Keratinocyte (primary cell): ENCODE data around the gene TMED6. TPM values are rescaled to one million over a fixed set of nuclear protein-coding genes. Genes with fewer than 3 reads are reported as not detected.

Experiments used
- DNase-seq: peaks from one replicate; pipeline ENCODE4 v3.0.0-alpha.2; 2011; ENCODE audit warnings: low read depth, missing footprints, low spot score
- FAIRE-seq: peaks from 2 replicates; lab custom pipeline; 2011; peaks lifted over from hg19 to GRCh38; lab: Jason Lieb, UNC
- H2AFZ ChIP-seq: 2 replicates; pipeline ENCODE4 v1.6.0; 2012; ENCODE audit warnings: low read length, control low read depth, inconsistent platforms; ENCODE audit not compliant: control insufficient read depth
- H3K27ac ChIP-seq: 2 replicates; pipeline ENCODE4 v1.5.1; 2011; ENCODE audit warnings: low read length; ENCODE audit not compliant: control insufficient read depth, insufficient read depth
- H3K27me3 ChIP-seq: 3 replicates; pipeline ENCODE4 v1.6.0; 2011; ENCODE audit warnings: low read length; ENCODE audit not compliant: control insufficient read depth, insufficient read depth; ENCODE audit errors: extremely low read depth
- H3K36me3 ChIP-seq, 2 experiments: 2 replicates in 1 of 2; 3 replicates in 1 of 2; pipeline ENCODE4 v1.5.1; 2011; ENCODE audit warnings: low read length in 2 of 2, mild to moderate bottlenecking in 1 of 2; ENCODE audit not compliant: control insufficient read depth in 2 of 2, insufficient read depth in 2 of 2; ENCODE audit errors: extremely low read depth in 1 of 2
- H3K4me1 ChIP-seq: 3 replicates; pipeline ENCODE4 v1.5.1; 2011; ENCODE audit warnings: low read length; ENCODE audit not compliant: control insufficient read depth, insufficient read depth; ENCODE audit errors: extremely low read depth
- H3K4me2 ChIP-seq: 3 replicates; pipeline ENCODE4 v1.6.0; 2011; ENCODE audit warnings: low read depth, low read length; ENCODE audit not compliant: control insufficient read depth, insufficient read depth; ENCODE audit errors: extremely low read depth
- H3K4me3 ChIP-seq, 3 experiments: fragments of 200-600 bp in 1 of 3; sonication (generic) in 1 of 3; 2 replicates in 2 of 3; 3 replicates in 1 of 3; pipeline ENCODE4 v1.5.1; 2011 to 2016; ENCODE audit warnings: low read length in 3 of 3, mild to moderate bottlenecking in 3 of 3, control low read depth in 2 of 3, inconsistent platforms in 1 of 3, low read depth in 1 of 3, mixed read lengths in 1 of 3, mixed run types in 1 of 3, moderate library complexity in 1 of 3; ENCODE audit not compliant: control insufficient read depth in 2 of 3, insufficient read depth in 2 of 3; ENCODE audit errors: extremely low read depth in 1 of 3
- H3K79me2 ChIP-seq: 2 replicates; pipeline ENCODE4 v1.6.0; 2012; ENCODE audit warnings: low read length; ENCODE audit not compliant: control insufficient read depth, insufficient read depth
- H3K9ac ChIP-seq: 3 replicates; pipeline ENCODE4 v1.6.0; 2011; ENCODE audit warnings: low read length; ENCODE audit not compliant: control insufficient read depth, insufficient read depth; ENCODE audit errors: extremely low read depth
- H3K9me1 ChIP-seq: 3 replicates; pipeline ENCODE4 v1.6.0; 2011; ENCODE audit warnings: low read length; ENCODE audit not compliant: control insufficient read depth, insufficient read depth; ENCODE audit errors: extremely low read depth
- H3K9me3 ChIP-seq: 2 replicates; pipeline ENCODE4 v1.5.1; 2012; ENCODE audit warnings: low read depth, low read length; ENCODE audit not compliant: control insufficient read depth
- H4K20me1 ChIP-seq: 3 replicates; pipeline ENCODE4 v1.6.0; 2011; ENCODE audit warnings: low read length; ENCODE audit not compliant: control insufficient read depth, insufficient read depth; ENCODE audit errors: extremely low read depth
- CTCF ChIP-seq, 3 experiments: IDR thresholded peaks in 1 of 3; conservative IDR thresholded peaks in 1 of 3; optimal IDR thresholded peaks in 1 of 3; 2 replicates in 2 of 3; 3 replicates in 1 of 3; pipeline versions ENCODE3 to v1.5.1; 2011; ENCODE audit warnings: low read length in 3 of 3, mild to moderate bottlenecking in 3 of 3, moderate library complexity in 2 of 3, control low read depth in 1 of 3, inconsistent platforms in 1 of 3; ENCODE audit not compliant: insufficient read depth in 2 of 3; ENCODE audit errors: extremely low read depth in 1 of 3
- EZH2 ChIP-seq: IDR thresholded peaks from one replicate; pipeline ENCODE4 v1.6.1; 2012; ENCODE audit warnings: inconsistent platforms, mild to moderate bottlenecking, low read length, moderate library complexity
- dilution Hi-C: fragments of 300-500 bp; cut with MboI; formaldehyde crosslinking; loops from one replicate; pipeline ENCODE4 v1.7.0; 2020; ENCODE audit warnings: low sequenced_read_pairs; ENCODE audit not compliant: extremely low pct_ligation_motif_present
- polyA plus RNA-seq, 5 experiments: library from polyadenylated mRNA; depleted of rRNA in 3 of 5; stranded (reverse) in 3 of 5; stranded (forward) in 1 of 5; unstranded in 1 of 5; fragments of >200 nt; gene quantifications; 1 replicate in 1 of 5; 2 replicates in 3 of 5; 3 replicates in 1 of 5; pipeline versions ENCODE4 v1.2.1 to v1.2.3, GENCODE V29; 2011 to 2012; ENCODE audit warnings: missing spikeins in 2 of 5, low read depth in 1 of 5, low replicate concordance in 1 of 5

TMED6 gene
- polyA plus RNA-seq, 1 donor (not counting 4 experiments of a cell fraction or from before 2014, with no cell fraction given), result 0.09 TPM

- no peaks in the 10 kb centered on the region for H3K9me1 ChIP-seq
- DNase-seq (no peak), FAIRE-seq (no peak)
- H3K27me3 ChIP-seq, result no peaks in the 10 kb centered on the region
- peaks cover 56 to 58% of the 10 kb centered on the region in 2 experiments for H3K36me3 ChIP-seq
- H3K4me3 ChIP-seq, result no peak overlapping the region
- no peaks in the 10 kb centered on the region for H3K4me1 ChIP-seq
- H2AFZ ChIP-seq, result no peak overlapping the region
- no peak overlapping the region for H3K9ac ChIP-seq
- dilution Hi-C loops, result no loop called here
- H3K4me2 ChIP-seq, result no peak overlapping the region
- H3K9me3 ChIP-seq, result no peaks in the 10 kb centered on the region
- peaks cover 54% of the 10 kb centered on the region for H3K79me2 ChIP-seq
- TF ChIP-seq CTCF (optimal IDR thresholded peaks at IDR 0.05 in 1 of 3, IDR thresholded peaks at IDR 0.05 in 1 of 3, conservative IDR thresholded peaks at IDR 0.05 in 1 of 3; ENCODE audit: extremely low read depth in 1 of 3, insufficient read depth in 2 of 3, low read length in 3 of 3) (no peak), EZH2 (no peak)
- H4K20me1 ChIP-seq, result peaks cover 7% of the 10 kb centered on the region
- H3K27ac ChIP-seq, result no peak overlapping the region
Observed at GRCh38 chr16:69318177-69318910, 33.2 kb downstream of the TMED6 start.

GRCh38 chr16:69316595-69317034 is 35.0 kb downstream of the TMED6 start:
- Histone ChIP-seq H3K27ac (no peak overlapping the region), H3K9ac (no peak overlapping the region), H3K36me3 (peaks cover 43 to 47% of the 10 kb centered on the region in 2 experiments), H3K4me2 (no peak overlapping the region), H3K4me1 (peaks cover 5% of the 10 kb centered on the region), H3K4me3 (no peak overlapping the region), H2AFZ (no peak overlapping the region), H3K27me3 (no peaks in the 10 kb centered on the region), H4K20me1 (peaks cover 9% of the 10 kb centered on the region), H3K79me2 (peaks cover 60% of the 10 kb centered on the region), H3K9me1 (peaks cover 3% of the 10 kb centered on the region), H3K9me3 (no peaks in the 10 kb centered on the region)
- DNase-seq (no peak), FAIRE-seq (no peak)
- dilution Hi-C loops, result no loop called here
- TF ChIP-seq CTCF (optimal IDR thresholded peaks at IDR 0.05 in 1 of 3, IDR thresholded peaks at IDR 0.05 in 1 of 3, conservative IDR thresholded peaks at IDR 0.05 in 1 of 3; ENCODE audit: extremely low read depth in 1 of 3, insufficient read depth in 2 of 3, low read length in 3 of 3) (no peak), EZH2 (no peak)
